ENCODE measurements around the gene CRMP1. TPM values are rescaled to one million over a fixed set of nuclear protein-coding genes. Genes with fewer than 3 reads are reported as not detected.

CRMP1 gene
- total and polyA plus RNA-seq, 2 of the 8 experiments (the other 6 are each of a cell fraction or from before 2014, with no cell fraction given): 120 to 131 TPM

DNA sequence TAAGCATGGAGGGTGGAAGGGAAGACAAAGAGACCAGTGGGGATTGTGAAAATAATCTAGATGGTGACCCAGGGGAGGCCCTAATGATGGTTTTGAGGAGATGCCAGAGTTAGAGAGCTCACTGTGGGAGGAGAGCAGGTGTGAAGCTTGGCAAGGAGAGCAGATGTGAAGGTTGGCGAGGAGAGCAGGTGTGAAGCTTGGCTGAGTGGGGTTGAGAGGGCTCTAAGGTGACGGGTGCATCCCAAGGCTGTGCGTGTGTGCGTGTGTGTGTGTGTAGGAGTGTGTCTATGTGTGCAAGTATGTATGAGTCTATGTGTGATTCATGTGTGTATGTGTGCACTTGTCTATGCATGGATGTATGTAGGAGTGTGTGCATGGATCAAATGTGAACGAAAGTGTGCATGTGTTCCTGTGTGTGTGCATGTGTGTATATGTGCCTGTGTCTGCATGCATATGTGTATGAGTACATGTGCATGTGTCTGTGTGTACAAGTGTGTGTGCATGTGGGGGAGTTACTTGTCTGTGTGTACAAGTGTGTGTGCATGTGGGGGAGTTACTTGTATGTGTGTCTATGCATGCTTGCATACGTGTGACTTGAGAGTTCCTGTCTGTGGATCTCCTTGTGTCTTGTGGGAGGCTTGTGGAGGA lies 109.9 kb downstream of the CRMP1 start (continued):
- TF ChIP-seq RXRA (IDR thresholded peaks at IDR 0.05; ENCODE audit: insufficient read depth, low read depth, low read length) (no peak), TAF1 (IDR thresholded peaks at IDR 0.05; ENCODE audit: low read depth, low read length) (no peak), BRCA1 (IDR thresholded peaks at IDR 0.05; ENCODE audit: low read depth, low read length) (no peak), GABPA (IDR thresholded peaks at IDR 0.05; ENCODE audit: borderline replicate concordance, insufficient read depth, low read length) (no peak), ZNF274 (IDR thresholded peaks at IDR 0.05; ENCODE audit: borderline replicate concordance, extremely low read depth, low read length) (no peak), MAFK (IDR thresholded peaks at IDR 0.05; ENCODE audit: low read depth, low read length) (no peak), EZH2 (IDR thresholded peaks at IDR 0.05; ENCODE audit: low read depth, low read length, severe bottlenecking) (no peak), SAP30 (IDR thresholded peaks at IDR 0.05; ENCODE audit: insufficient read depth, insufficient replicate concordance, low read length) (no peak)

Data from H1 (cell line).